OCI-LY3 (cell line): ENCODE results near the gene CADPS2.

Experiments
- EZH2phosphoT487 ChIP-seq: fragments of 200-600 bp; shearing (Covaris generic); IDR thresholded peaks from 2 replicates; pipeline ENCODE4 v1.6.1; 2018; ENCODE audit warnings: antibody characterized with exemption, mixed run types, low read depth
- TF ChIP-seq, protein P1 (sequence below): fragments of 200-600, 300-600 bp; sonication (generic); IDR thresholded peaks from 2 replicates; pipeline ENCODE4 v1.5.1; 2014; ENCODE audit warnings: antibody characterized with exemption, low read length, low read depth

DNA sequence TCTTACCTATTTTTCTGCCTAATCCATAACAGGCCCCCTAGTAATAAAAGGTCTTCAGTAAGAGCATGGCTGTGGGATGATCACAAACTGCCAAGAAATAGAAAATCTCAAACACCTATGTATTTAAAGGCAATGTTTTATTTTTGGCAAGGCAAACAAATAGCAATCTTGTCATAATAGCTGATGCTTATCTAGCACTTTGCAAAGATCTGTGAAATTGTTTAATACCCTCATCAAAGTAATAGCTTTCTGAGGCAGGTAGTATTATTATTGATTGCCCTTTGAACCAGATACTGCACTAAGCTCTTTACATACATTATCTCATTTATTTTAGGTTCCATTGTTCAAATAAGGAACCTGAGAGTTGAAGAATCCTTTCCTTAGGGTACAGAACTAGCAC is 1.6 kb upstream of the CADPS2 start:
- TF ChIP-seq, protein P1, sequence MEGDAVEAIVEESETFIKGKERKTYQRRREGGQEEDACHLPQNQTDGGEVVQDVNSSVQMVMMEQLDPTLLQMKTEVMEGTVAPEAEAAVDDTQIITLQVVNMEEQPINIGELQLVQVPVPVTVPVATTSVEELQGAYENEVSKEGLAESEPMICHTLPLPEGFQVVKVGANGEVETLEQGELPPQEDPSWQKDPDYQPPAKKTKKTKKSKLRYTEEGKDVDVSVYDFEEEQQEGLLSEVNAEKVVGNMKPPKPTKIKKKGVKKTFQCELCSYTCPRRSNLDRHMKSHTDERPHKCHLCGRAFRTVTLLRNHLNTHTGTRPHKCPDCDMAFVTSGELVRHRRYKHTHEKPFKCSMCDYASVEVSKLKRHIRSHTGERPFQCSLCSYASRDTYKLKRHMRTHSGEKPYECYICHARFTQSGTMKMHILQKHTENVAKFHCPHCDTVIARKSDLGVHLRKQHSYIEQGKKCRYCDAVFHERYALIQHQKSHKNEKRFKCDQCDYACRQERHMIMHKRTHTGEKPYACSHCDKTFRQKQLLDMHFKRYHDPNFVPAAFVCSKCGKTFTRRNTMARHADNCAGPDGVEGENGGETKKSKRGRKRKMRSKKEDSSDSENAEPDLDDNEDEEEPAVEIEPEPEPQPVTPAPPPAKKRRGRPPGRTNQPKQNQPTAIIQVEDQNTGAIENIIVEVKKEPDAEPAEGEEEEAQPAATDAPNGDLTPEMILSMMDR: no peak
- no peak for TF ChIP-seq EZH2phosphoT487
